Esophagus squamous epithelium (tissue), 4 donors: ENCODE data around the gene TECPR2.

Experiments used
- POLR2A ChIP-seq, 4 donors: fragments of 450-650 bp; IDR thresholded peaks; one replicate each; pipeline ENCODE4 v1.6.1; 2017; ENCODE audit warnings: antibody characterized with exemption in 4 of 4, mild to moderate bottlenecking in 4 of 4, moderate library complexity in 3 of 4
- TF ChIP-seq, protein P1 (sequence below), 6 experiments: fragments of 450-650 bp in 4 of 6; fragments of 200-600 bp in 2 of 6; sonication (generic) in 2 of 6; IDR thresholded peaks; one replicate each; pipeline ENCODE4 v1.5.1; 2016 to 2019; ENCODE audit warnings: antibody characterized with exemption in 6 of 6, mild to moderate bottlenecking in 4 of 6, moderate library complexity in 4 of 6

DNA sequence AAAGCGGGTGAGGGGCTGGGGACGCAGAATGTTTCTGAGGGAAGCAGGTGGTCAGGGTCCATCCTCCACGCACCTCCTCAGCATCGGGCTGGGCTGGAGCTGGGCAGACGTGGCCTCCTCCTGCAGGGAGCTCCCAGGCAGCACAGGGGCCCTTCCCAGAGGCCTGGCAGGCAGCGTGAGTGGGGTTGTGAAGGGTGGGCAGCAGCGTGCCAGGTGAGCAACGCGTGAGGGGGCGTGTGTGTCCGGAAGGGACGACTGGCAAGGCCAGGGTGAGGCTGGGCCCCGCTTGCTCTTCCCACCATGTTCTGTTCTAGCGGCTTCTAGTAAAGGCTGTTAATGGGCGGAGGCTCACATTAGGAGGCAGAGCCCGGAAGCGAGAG lies 129.8 kb downstream of the TECPR2 start:
- no peak for TF ChIP-seq POLR2A (IDR thresholded peaks at IDR 0.05)
- TF ChIP-seq, protein P1, sequence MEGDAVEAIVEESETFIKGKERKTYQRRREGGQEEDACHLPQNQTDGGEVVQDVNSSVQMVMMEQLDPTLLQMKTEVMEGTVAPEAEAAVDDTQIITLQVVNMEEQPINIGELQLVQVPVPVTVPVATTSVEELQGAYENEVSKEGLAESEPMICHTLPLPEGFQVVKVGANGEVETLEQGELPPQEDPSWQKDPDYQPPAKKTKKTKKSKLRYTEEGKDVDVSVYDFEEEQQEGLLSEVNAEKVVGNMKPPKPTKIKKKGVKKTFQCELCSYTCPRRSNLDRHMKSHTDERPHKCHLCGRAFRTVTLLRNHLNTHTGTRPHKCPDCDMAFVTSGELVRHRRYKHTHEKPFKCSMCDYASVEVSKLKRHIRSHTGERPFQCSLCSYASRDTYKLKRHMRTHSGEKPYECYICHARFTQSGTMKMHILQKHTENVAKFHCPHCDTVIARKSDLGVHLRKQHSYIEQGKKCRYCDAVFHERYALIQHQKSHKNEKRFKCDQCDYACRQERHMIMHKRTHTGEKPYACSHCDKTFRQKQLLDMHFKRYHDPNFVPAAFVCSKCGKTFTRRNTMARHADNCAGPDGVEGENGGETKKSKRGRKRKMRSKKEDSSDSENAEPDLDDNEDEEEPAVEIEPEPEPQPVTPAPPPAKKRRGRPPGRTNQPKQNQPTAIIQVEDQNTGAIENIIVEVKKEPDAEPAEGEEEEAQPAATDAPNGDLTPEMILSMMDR (IDR thresholded peaks at IDR 0.05), result no peak
